RWPE1 (cell line): Measurements from ENCODE around the gene SLC7A8.
A peak's percentile ranks its signal among the peaks of the same experiment; 100 is the strongest.

Experiments
- CTCF ChIA-PET: fragments of 350-600 bp; sonication (Branson Sonifier 250); formaldehyde crosslinking; extraction: SDS; loops from one replicate; lab custom pipeline; 2021; lab: Yijun Ruan, JAX
- POLR2A ChIA-PET: fragments of 400-600 bp; formaldehyde crosslinking; extraction: SDS; loops from one replicate; lab custom pipeline; 2020; ENCODE audit warnings: antibody characterized with exemption; ENCODE audit not compliant: low non-redundant PET; lab: Yijun Ruan, JAX
- DNase-seq: peaks from one replicate; pipeline ENCODE4 v3.0.0; 2012; ENCODE audit warnings: low spot score
- H3K27ac ChIP-seq: fragments of 450-650 bp; 2 replicates; pipeline ENCODE4 v1.5.1; 2017
- TF ChIP-seq, protein P1 (sequence below): fragments of 450-650 bp; conservative IDR thresholded peaks from 2 replicates; pipeline ENCODE4 v1.5.1; 2017; ENCODE audit warnings: low read depth, mild to moderate bottlenecking

The SLC7A8 gene

DNA sequence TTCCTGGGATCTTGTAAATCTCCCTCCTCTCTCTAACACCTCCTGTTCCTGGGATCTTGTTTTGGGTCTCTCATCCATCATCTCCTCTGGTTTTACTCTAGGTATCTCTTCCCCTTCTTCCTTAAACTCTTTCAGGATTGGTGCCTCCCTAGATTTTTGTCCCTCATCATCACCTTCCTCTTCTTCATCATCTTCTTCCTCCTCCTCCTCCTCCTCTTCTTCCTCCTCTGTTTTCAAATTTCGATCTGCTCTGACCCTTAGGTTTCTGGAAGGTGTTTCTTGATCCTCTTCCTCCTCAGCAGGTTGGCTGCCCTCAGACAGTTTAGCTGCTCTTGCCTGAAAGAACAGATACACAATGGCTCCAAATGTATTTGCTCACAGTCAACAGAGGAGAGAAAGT, 103.0 kb downstream of the SLC7A8 start:
- DNase-seq = no peak
- TF ChIP-seq, protein P1, sequence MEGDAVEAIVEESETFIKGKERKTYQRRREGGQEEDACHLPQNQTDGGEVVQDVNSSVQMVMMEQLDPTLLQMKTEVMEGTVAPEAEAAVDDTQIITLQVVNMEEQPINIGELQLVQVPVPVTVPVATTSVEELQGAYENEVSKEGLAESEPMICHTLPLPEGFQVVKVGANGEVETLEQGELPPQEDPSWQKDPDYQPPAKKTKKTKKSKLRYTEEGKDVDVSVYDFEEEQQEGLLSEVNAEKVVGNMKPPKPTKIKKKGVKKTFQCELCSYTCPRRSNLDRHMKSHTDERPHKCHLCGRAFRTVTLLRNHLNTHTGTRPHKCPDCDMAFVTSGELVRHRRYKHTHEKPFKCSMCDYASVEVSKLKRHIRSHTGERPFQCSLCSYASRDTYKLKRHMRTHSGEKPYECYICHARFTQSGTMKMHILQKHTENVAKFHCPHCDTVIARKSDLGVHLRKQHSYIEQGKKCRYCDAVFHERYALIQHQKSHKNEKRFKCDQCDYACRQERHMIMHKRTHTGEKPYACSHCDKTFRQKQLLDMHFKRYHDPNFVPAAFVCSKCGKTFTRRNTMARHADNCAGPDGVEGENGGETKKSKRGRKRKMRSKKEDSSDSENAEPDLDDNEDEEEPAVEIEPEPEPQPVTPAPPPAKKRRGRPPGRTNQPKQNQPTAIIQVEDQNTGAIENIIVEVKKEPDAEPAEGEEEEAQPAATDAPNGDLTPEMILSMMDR = no peak
- no peak overlapping the region for H3K27ac ChIP-seq
- ChIA-PET CTCF (interaction anchor here (0.5 to 1.2 kb wide), 3 partner anchors 12 to 1087 kb away, joined by 3 to 4 read pairs (median 3); no protein-coding TSS in a partner anchor), POLR2A (no interaction called here)

DNA sequence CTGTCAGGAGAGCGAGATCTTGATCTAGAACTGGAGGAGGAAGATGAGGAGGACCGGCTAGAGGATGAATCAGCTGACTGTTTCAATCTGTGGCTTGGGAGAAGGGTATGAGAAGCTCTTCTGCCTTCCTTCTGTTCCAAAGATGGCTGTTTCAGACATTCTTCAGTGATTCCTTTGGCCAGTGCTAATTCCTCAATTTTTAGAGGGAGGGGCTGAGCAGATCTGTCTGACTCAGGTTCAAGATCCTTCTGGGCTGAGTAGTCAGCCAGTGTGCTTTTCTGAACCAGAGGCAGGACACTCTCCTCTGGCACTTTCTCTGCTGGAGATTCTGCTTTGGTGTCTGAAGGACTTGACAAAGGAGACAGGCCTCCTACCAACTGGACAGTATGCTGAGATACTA, 103.7 kb downstream of the SLC7A8 start:
- TF ChIP-seq, protein P1 = no peak
- H3K27ac ChIP-seq = peak overlapping the region; percentile 68
- ChIA-PET POLR2A (no interaction called here), CTCF (interaction anchor here (0.5 to 0.9 kb wide), 3 partner anchors 13 to 1088 kb away, joined by 3 read pairs; no protein-coding TSS in a partner anchor)
- no peak for DNase-seq

- CTCF ChIA-PET = interaction anchor here (0.7 to 2.8 kb wide), 3 partner anchors 10 to 34 kb away, joined by 3 to 21 read pairs (median 15); no protein-coding TSS in a partner anchor
- DNase-seq = peak; percentile 77
- peak overlapping the region; percentile 76 for H3K27ac ChIP-seq
- POLR2A ChIA-PET = interaction anchor here (0.7 kb wide), 1 partner anchor 16 kb away, joined by 4 read pairs; the partner anchor contains the start of gene ACIN1
- TF ChIP-seq, protein P1 = no peak
These were observed 104.8 kb downstream of the SLC7A8 start for GRCh38 chr14:23078692-23079116.

DNA sequence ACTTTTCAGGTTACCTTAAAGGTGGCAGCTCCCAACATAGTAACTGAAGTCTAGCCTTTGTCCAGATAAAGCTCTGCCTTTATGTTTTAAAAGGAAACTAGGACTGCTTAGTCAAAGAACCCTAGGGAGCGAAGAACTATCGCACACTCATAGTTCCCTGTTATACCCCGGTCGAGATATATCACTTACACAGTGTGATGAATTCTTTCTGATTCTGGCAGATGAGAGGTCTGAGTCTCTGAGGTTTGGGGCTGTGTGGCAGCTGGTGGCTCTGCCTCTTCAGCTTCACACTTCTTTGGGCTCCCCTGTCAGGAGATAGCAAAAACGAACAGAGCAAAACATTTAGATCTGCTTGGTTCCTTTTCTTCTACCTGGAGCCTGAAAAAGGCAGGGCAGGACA, 105.5 kb downstream of the SLC7A8 start:
- H3K27ac ChIP-seq = peak overlapping the region; percentile 76
- POLR2A ChIA-PET = no interaction called here
- CTCF ChIA-PET = interaction anchor here (0.7 to 2.8 kb wide), 6 partner anchors 9 to 109 kb away, joined by 3 to 21 read pairs (median 8); partner anchors contain the start of genes ACIN1 and C14orf119

DNA sequence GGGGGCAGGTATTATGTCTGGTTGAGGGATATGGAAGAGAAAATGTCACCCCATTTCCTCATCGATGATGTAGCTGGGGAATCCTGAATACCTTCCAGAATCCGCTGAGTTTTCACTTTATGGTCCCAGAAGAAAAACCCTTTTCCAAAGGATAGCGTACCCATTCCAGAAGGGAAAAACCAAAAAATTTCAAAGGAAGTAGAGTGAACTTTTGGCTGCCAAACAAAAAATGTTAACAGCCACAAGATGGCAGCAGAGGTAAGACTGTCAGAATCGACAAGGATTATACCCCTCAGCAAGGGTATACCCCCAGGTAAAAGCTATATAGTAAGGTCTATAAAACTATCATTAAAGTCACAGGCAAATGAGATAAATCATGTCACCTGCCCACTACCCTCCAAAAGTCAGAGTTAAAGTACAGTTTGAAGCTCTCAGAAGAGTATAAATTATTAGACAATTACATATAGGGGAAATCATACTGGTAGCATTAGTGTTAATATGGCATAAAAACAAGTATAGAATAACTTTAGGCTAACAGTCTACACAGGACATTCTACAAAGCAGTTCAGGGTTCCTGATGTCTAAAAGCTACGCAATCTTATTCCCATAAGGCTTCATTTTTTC, 106.6 kb downstream of the SLC7A8 start:
- no peak overlapping the region for H3K27ac ChIP-seq
- DNase-seq = no peak
- CTCF ChIA-PET = interaction anchor here (0.6 to 2.8 kb wide), 18 partner anchors 8 to 214 kb away, joined by 3 to 21 read pairs (median 4); partner anchors contain the start of genes ACIN1 and C14orf119
- TF ChIP-seq, protein P1 = peak; percentile 81
- POLR2A ChIA-PET = no interaction called here

More for the DNA sequence above, 105.5 kb downstream of the SLC7A8 start:
- TF ChIP-seq, protein P1 = no peak
- no peak for DNase-seq
